ENCODE results near the gene CHGA.

Gene CHGA

GRCh38 chr14:92903359-92903758 lies 19.6 kb upstream of the CHGA start:
- DNase-seq (ENCODE audit: low spot score) = no peak

- DNase-seq (ENCODE audit: low spot score) = no peak
Measured at GRCh38 chr14:92905667-92906066, 17.3 kb upstream of the CHGA start.

DNA sequence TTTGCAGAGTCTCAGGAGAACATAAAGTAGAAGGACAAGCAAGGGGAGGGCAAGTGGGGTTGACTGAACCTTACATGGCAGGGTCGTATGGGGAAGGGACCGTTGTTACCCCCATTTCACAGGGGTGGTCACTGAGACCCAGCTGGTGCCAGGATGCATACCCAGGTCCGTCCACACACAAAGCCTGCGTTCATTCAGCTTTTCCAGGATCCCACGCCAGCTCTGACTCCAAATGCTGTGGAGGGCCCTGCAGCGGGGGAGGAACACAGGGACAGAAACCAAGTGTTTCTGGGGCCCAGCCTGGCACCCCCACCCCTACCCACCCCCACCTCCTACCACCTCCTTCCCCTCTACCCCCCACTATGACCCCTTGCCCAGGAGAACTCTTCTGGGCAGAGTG lies 16.5 kb upstream of the CHGA start:
- DNase-seq (ENCODE audit: low spot score) = no peak

DNA sequence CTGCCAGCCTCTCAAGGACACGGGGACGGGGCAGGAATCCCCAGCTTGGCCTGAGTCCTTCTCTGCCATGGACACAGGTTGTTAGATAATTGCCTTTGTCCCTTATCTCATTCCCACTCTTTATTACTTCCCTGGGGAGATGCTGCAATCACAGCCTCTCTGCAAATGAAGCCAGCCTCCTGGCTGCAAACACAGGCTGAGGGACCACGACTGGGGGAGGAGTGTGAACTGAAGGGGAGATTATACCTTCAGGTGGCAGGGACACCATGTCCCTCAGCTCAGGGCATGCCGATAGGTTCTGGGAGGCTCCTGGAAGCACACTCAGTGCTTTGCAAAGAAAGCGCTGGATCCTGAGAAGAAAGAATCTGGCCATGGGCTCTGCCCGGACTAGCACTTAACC lies 16.1 kb upstream of the CHGA start:
- DNase-seq (ENCODE audit: low spot score) = no peak

- no peak for DNase-seq (ENCODE audit: low spot score)
Measured at GRCh38 chr14:92907316-92907911, 15.5 kb upstream of the CHGA start.

GRCh38 chr14:92914087-92914656 lies 8.8 kb upstream of the CHGA start:
- DNase-seq (ENCODE audit: low spot score) = no peak

GRCh38 chr14:92916201-92916600 lies 6.7 kb upstream of the CHGA start:
- DNase-seq (ENCODE audit: low spot score) = no peak

DNA sequence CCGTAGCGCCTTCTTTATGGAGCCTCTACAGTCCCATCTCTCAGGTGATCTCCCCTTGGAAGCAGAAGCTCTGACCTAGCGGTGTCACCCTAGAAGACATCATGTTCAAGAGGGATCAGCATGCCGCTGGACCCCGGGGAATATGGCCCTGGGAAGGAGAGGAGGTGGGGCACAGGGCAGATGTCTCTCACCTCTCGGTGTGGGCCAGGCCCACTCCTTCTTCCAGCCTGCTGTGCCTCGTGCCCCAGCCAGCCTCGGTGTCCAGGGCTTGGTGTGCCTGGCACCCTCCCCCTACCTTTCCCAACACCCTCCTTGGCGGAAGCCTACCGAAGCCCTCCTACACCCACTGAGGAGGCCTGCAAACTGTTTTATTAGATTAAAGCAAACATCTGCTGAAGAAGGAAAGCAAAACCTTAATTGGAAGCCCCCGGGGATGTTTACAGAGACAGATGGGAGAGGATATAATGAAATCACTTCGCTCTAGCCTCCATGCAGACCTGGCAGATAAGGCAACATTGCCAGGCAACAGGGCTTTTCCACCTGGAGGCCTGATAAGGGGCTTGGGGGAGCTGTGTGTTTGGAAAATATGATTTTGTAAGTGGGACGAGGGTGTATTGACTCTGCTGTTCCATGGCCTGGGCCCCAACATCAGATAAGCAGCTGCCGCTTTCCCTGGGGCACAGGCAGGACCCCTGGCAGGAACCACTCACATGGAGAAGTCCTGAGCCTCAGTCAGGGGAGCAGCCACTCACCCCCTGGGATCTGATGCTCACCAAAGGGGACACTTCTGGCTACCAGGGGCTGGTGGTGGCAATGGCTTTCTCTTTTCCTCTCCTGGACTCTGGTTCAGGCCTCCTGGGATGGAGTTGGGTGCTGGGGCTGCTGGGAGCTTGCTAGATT lies 5.7 kb upstream of the CHGA start:
- DNase-seq (ENCODE audit: low spot score) = no peak

- no peak for DNase-seq (ENCODE audit: low spot score)
Measured at GRCh38 chr14:92917956-92918355, 5.0 kb upstream of the CHGA start.

DNA sequence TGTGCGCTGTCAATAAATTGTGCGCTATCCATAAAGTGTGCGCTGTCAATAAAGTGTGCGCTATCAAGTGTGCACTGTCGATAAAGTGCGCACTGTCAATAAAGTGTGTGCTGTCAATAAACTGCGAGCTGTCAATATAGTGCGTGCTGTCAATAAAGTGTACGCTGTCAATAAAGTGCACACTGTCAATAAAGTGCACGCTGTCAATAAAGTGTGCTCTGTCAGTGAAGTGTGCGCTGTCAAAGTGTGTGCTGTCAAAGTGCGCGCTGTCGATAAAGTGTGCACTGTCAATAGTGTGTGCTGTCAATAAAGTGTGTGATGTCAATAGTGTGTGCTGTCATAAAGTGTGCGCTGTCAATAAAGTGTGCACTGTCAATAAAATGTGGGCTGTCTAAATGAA lies 2.9 kb upstream of the CHGA start:
- no peak for DNase-seq (ENCODE audit: low spot score)

DNA sequence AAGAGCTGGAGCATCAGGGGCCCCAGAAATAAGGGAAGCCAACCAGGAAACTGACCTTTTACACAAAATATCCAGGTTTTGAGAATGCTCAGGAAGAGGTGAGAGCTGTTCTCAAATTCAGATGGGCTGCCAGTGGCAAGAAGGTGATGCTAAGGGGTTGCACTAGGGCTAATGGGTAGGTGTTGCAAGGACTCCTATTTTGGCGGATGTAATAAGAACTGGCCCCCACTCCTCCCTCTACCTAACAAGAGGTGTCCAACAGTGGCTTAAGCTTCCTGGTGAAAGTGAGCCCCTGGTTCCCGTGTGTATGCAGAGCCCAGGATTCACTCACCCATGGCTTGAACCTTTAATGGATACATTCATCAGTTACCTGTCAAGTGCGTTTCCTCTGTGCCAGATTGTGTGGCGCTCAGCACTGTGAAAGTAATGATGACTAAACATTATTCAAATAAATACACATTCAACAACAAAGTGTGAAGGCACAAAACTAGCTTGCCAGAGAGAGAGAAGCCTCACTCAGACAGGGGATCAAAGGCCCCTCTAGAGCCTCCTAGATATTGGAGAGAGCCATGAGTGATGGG lies 705 bp upstream of the CHGA start:
- no peak for DNase-seq (ENCODE audit: low spot score)

DNA sequence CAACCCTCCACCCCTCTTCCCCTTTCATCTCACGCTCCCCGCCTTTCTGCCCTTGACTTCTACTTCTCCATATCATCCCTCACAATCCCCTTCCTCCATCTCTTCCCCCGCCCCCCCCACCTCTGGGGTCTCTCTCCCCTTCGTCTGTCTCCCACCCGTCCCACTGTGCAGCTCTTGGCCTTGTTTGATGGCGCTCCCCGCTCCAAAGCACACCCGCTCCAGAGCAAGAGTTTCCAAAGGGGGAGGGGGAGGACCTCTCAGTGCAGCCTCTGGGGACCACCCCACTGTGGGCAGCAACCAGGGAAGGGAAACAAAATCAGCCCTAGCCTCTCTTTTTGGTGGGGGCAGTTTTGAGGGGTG lies 774 bp downstream of the CHGA start:
- DNase-seq (ENCODE audit: low spot score) = no peak

DNA sequence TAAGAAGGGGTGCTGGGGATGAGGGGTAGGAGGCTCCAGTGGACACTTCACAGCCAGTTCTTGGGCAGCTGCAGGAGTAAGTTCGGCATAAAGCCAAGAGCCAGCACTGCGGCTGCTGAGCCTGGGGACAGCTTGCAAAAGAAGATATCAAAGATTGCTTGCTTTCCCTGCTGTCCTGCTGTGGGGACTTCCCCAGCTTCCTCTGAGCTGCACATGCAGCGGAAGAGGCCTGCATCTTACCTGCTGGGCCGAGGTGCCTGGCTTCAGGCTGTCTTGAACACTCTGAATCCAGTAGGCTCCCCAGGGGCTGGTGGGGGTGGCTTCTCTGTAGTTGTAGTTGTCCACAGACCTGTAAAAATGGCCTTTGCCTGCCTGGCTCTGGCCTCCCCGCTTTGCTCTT lies 1.3 kb downstream of the CHGA start:
- DNase-seq (ENCODE audit: low spot score) = no peak

DNA sequence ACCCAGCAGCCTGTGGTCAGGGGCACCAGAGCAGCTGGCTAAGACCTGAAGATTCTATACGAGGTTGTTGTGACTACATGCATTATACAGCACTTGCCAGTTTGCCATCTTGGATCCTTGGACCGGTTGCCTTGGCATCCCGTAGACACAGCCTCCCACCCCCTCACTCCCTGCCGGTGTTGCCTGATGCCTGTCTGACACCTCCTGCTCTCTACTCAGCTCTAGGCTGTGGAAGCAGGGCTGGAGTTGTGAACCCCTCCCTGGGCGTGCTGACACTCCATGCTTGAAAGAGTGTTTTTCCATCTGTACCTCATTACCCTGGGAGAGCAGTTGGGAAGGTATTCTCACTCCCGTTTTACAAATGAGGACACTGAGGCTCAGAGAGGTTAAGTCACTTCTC lies 2.5 kb downstream of the CHGA start:
- DNase-seq (ENCODE audit: low spot score) = no peak

GRCh38 chr14:92926180-92926845 lies 3.4 kb downstream of the CHGA start:
- no peak for DNase-seq (ENCODE audit: low spot score)

GRCh38 chr14:92926931-92927330 lies 4.0 kb downstream of the CHGA start:
- DNase-seq (ENCODE audit: low spot score) = no peak

- no peak for DNase-seq (ENCODE audit: low spot score)
Measured at GRCh38 chr14:92927349-92928257, 4.7 kb downstream of the CHGA start.

- DNase-seq (ENCODE audit: low spot score) = no peak
Measured at GRCh38 chr14:92928258-92928629, 5.3 kb downstream of the CHGA start.

GRCh38 chr14:92928961-92929688 lies 6.2 kb downstream of the CHGA start:
- DNase-seq (ENCODE audit: low spot score) = no peak

DNA sequence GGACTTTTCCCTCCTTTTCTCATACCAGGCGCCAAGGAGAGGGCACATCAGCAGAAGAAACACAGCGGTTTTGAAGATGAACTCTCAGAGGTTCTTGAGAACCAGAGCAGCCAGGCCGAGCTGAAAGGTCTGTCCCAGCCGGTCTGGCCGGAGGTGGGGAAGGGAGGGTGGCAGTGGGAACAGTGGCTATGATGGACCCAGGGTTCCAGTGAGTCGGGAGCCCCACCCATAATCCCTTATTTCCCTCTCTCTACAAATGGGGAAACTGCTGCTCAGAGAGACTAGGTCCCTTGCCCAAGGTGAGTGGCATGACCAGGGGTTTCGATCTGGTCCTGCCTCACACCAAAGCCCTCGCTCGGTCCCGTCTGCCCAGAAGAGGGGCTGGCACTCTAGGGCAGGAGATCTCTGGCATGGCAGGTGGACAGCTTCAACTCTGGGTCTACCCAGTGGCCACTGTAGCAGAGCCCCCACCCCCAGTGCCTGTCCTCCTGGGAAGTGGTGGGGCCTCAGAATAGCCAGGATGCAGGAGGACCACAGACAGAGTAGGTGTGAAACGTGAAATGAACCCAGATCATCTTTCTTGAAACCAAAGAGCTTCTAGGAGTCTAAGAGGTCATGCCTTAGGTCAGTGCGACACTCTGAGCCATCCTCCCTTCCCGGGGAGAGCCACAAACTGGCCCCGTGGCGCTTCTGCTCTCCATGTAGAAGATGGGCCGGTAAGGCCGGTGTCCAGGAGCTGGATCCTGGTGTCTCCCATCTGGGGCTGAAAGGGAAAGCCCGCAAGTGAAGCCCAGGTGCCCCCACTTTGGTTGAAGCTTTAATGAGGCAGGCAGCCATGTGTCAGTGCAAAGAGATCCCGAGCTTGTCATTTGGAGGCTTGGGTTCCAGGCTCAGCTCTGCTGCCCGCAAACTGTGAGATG lies 7.0 kb downstream of the CHGA start:
- DNase-seq (ENCODE audit: low spot score) = no peak
